H1 (cell line): Measurements from ENCODE around the gene GGT7.

Experiments
- CHD1 ChIP-seq: IDR thresholded peaks from 2 replicates; pipeline ENCODE4 v1.6.1; 2012; ENCODE audit warnings: low read depth, low read length, improper control_type of control experiment
- JUND ChIP-seq: IDR thresholded peaks from 2 replicates; pipeline ENCODE4 v1.6.1; 2011; ENCODE audit warnings: mild to moderate bottlenecking, improper control_type of control experiment, low read length
- POLR2AphosphoS5 ChIP-seq: IDR thresholded peaks from 2 replicates; pipeline ENCODE4 v1.6.1; 2011; ENCODE audit warnings: low read depth, low read length
- RAD21 ChIP-seq, 2 experiments: IDR thresholded peaks in 1 of 2; conservative IDR thresholded peaks in 1 of 2; 2 replicates each; pipeline ENCODE4 v1.6.1; 2011; ENCODE audit warnings: low read depth in 2 of 2, low read length in 2 of 2, improper control_type of control experiment in 1 of 2, inconsistent platforms in 1 of 2, mild to moderate bottlenecking in 1 of 2, moderate library complexity in 1 of 2
- TF ChIP-seq, protein P1 (sequence below), 3 experiments: IDR thresholded peaks; 1 replicate in 2 of 3; 2 replicates in 1 of 3; pipeline versions ENCODE4 v1.5.1 to v1.6.1; 2011; ENCODE audit warnings: low read length in 3 of 3, mild to moderate bottlenecking in 3 of 3, inconsistent platforms in 2 of 3, low read depth in 1 of 3, moderate library complexity in 1 of 3; ENCODE audit not compliant: insufficient read depth in 1 of 3; ENCODE audit errors: control extremely low read depth in 1 of 3

DNA sequence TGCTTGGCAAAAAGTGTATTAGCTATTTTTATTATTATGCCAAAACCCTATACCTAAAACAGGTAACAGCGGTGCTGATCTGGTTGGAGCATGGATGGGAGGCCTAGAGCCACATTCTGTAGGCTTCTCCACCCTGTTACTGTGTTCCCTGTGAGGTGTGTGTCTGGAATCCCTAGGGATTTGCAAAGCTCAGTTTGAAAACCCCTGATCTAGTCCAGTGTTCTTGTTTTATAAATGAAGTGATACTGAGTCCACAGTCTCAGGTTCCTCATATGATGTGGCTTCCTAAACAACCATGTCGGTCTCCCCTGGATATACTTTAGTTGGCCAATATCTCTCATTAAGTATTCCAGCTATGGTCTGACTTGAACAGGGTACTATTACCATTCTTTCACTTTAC is 20.0 kb upstream of the GGT7 start:
- no peak for TF ChIP-seq CHD1
- no peak for TF ChIP-seq RAD21 (IDR thresholded peaks at IDR 0.05 in 1 of 2, conservative IDR thresholded peaks at IDR 0.05 in 1 of 2; ENCODE audit: low read depth in 2 of 2, low read length in 2 of 2)
- no peak for TF ChIP-seq JUND
- TF ChIP-seq, protein P1, sequence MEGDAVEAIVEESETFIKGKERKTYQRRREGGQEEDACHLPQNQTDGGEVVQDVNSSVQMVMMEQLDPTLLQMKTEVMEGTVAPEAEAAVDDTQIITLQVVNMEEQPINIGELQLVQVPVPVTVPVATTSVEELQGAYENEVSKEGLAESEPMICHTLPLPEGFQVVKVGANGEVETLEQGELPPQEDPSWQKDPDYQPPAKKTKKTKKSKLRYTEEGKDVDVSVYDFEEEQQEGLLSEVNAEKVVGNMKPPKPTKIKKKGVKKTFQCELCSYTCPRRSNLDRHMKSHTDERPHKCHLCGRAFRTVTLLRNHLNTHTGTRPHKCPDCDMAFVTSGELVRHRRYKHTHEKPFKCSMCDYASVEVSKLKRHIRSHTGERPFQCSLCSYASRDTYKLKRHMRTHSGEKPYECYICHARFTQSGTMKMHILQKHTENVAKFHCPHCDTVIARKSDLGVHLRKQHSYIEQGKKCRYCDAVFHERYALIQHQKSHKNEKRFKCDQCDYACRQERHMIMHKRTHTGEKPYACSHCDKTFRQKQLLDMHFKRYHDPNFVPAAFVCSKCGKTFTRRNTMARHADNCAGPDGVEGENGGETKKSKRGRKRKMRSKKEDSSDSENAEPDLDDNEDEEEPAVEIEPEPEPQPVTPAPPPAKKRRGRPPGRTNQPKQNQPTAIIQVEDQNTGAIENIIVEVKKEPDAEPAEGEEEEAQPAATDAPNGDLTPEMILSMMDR (IDR thresholded peaks at IDR 0.05; ENCODE audit: control extremely low read depth in 1 of 3, insufficient read depth in 1 of 3, low read depth in 1 of 3, low read length in 3 of 3) = no peak
- TF ChIP-seq POLR2AphosphoS5 = no peak
